Measurements from ENCODE around the gene RNF25.

RNF25 gene

DNA sequence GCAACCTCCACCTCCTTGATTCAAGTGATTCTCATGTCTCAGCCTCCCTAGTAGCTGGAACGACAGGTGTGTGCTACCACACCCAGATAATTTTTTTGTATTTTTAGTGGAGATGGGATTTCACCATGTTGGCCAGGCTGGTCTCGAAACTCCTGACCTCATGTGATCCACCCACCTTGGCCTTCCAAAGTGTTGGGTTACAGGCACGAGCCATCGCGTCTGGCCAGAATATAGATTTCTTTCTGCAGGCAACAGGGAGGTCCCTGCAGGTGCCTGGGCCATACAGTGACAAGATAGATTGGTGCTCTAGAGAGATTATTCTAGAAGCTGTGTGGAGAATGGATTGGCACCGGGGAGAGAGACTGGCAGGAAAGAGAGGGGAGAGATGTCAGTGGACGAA is 50.8 kb downstream of the RNF25 start:
- no peak for DNase-seq

DNA sequence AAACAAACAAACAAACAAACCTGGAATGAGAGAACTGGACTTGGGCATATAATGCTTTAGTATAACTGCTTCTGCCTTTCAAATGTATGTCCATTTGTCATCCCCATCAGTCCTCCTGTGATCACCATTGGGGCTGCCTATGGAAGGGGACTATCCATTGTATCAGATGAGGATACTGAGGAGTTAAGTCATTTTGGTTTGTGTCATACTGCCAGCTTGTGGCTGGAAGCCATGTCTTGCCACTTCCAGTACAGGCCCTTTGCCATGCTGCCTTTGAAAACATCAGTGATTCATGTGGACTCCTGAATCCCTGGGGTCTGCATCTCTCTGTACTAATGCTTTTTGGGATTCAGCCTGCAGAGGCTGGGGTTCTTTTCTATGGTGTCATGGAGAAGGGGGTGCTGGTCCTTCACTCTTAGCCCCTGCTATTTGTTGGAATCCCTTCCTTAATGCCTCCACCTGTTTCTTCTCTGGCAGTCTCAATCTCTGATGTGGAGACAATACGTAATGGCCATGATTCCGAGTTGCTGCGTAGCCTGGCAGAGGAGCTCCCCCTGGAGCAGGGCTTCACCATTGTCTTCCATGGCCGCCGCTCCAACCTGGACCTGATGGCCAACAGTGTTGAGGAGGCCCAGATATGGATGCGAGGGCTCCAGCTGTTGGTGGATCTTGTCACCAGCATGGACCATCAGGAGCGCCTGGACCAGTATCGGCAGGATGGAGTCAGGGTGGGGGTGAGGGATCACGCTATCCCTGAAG is 53.5 kb downstream of the RNF25 start:
- DNase-seq, result no peak

DNA sequence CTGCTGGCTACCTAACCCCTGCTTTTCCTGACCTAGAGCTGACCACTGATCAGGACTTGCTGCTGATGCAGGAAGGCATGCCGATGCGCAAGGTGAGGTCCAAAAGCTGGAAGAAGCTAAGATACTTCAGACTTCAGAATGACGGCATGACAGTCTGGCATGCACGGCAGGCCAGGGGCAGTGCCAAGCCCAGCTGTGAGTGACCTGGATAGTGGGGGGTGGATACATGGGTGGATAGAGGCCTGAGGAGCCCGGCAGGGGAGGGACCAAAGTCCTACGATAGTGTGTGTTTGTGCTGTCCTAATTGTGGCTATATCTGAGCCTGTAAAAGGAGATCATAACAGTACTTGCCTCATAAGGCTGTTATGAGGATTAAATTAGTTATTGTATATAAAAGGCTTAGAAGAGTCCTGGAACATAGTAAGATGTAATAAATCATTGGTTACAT is 55.9 kb downstream of the RNF25 start:
- DNase-seq, result no peak

Data from T-helper 9 cell (primary cell).